GM18499 (cell line): ENCODE results near the gene GPC2.
"Not testable (repeated sequence)": the region's sequence is repeated elsewhere in the genome, so short reads cannot be mapped to it uniquely, and the experiment has no call there.

Experiments
- ATAC-seq: cut with Tn5 transposase; IDR thresholded peaks from one replicate; pipeline ENCODE4 v1.9.1; 2021; ENCODE audit warnings: moderate number of reproducible peaks; ENCODE audit not compliant: insufficient read depth, unreplicated experiment

The GPC2 gene

DNA sequence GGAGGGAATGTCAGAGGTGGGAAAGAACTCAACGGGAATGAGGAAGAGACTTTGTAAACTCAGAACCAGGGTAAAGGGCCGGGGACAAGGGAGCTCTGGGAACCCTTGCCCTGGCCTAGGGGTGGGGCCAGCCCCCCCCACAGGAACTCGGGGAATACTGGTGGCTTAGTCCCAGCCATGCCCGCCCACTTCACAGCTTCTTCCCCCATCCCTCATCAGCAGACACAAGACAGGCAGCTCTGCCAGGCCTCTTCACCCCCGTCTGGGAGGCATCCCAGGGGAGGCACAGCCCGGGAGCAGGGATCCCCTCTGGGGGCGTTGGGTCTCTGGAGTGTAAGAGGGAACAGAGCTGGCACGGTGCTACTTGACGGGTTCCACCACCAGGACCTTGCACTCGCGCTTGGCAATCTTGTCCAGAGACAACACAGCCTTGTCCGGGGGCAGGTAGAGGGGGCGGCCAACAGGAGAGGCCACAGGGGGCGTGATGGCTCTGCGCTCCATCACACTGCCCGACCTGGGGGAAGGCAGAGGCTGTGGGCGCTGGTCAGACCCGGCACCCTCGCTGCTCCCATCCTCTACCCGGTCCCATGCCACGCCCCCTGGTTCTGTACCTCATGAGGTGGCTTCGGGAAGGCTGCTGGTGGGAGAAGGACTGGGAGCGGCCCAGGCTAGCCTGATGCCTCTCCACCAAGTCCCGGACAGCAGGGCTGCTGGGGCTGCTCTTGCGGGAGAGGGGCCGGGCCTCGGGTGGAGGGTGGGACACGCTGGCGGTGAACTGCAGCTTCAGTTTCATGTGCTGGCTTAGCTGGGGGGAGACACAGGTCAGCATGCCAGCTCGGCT, 22.3 kb downstream of the GPC2 start:
- ATAC-seq = no peak

DNA sequence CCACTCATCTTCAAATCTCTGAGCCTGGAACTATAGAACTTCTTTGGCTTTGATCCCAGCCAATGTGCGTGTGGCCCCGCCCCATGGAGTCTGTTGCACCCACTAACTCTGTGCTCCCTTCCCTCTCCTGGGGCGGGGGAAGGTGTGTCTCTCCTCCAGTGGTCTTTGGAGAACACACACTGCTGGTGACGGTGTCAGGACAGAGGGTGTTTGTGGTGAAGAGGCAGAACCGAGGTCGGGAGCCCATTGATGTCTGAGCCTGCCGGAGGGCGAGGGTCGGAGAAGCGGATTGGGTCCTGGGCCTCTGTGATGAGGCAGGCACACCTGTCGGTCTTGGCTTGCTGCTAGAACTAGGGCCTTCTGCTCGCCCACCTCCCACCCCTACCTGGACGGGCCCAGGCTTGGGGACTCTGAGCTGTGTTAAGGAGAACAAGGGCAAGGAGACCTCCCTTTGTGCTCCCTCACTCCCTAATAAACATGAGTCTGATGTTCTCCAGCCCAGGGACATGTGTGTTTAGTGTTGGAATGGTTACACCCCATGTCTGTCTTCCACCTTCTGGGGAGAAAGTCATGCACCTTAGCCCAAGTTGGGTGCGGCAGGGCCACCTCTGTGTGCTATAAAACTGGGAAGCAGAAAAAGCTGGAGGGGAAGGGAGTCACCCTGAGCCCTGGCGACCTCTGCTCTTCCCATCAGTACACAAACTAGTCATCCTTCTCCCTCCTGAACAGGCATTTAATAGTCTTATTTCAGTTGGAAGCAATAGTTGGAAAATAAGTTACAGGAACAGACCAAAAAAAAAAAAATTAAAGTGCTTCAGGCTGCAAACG, 23.3 kb downstream of the GPC2 start:
- ATAC-seq = no peak

DNA sequence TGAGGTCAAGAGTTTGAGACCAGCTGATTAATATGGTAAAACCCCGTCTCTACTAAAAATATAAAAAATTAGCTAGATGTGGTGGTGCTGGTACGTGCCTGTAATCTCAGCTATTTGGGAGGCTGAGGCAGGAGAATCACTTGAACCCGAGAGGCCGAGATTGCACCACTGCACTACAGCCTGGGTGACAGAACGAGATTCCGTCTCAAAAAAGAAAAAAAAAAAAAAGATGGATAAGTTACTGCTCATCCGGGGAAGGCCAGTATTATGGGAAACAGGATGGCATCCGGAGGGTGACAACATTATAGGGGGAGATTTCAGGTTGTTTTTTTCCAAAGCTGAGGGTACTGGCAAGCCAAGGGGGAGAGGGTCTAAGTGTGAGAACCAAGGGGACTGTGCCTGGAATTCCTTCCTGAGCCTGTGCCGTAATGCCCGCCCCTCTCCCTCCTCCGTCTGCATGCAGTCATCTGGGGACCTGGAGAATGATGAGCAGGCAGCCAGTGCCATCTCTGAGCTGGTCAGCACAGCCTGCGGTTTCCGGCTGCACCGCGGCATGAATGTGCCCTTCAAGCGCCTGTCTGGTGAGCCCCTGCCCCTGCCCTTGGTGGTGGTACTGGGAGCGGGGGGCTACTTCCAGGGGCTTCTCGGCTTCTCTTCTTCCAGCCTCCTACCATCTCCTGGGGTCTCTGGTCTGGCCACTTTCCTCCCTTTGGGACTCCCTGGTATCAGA, 24.1 kb downstream of the GPC2 start:
- ATAC-seq = no peak

DNA sequence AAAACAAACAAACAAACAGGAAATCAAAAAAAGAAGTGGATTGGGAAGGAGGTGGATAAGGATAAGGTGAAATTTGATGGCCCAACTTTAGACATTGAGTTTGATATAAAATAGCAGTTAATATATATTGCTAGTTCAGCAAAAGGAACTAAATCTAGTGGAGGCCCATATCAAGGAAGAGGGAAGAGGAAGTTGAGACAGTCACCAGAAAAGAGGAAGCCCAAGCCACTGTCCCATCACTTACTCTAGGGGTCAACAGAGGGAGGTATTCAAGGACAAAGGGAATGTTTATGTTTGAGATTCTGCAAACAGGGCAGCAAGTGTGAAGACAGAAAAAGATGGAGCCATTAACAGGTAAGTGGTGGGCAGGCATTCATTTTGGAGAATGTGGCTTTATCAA, 24.8 kb downstream of the GPC2 start:
- no peak for ATAC-seq

DNA sequence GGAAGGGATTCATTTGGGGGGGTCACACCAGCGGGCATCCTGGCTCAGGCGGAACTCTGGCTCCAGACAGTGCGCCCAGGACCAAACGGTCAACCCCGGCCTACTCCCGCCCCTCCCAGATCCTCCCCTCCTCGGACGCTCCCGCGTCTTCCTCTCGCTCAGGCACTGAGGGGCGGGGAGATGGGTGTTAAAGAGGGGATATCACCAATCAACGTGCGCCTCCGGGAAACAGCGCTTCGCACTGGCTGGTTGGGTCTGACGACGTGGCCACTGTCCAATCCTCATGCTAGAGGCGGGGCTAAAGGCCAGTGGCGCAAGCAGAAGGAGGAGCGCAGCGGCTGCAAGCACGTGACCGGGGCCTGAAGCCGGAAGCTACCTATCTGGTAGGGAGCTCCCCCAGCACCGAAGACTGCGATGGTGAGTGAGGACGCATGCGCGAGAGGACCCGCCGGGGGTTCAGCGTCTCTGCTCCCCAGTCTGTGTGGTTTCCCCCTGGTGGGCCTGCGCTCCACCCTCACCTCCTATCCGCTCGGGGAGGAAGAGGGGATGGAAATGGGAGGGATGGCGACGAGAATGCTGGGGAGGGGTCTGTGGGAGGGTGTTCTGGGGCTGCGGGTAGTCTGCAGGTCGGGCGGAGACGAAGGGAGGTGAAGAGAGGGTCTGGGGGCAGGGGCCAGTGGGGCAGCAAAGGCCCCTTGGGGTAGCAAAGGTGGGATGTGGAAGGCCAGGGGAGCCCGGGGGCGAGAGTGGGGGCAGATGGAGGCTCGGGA, 28.4 kb downstream of the GPC2 start, which contains the start of gene LAMTOR4:
TSS of gene LAMTOR4 (plus strand) at position 360 of the 770 bp plus-strand sequence. CDS start at position 415, 55 bp downstream.
- peak; percentile 97 for ATAC-seq

DNA sequence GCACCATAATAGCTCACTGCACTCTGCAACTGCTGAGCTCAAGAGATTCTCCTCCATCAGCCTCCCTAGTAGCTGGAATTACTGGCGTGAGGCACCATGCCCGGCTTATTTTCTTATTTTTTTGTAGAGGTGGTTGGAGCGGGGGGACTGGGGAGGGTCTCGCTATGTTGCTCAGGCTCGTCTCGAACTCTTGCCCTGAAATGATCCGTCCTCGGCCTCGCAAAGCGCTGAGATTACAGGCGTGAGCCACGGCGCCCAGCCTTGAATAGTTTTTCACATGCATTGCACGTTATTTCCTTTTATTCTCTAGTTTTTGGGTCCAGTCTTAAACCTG, 29.0 kb downstream of the GPC2 start:
- ATAC-seq = no peak

DNA sequence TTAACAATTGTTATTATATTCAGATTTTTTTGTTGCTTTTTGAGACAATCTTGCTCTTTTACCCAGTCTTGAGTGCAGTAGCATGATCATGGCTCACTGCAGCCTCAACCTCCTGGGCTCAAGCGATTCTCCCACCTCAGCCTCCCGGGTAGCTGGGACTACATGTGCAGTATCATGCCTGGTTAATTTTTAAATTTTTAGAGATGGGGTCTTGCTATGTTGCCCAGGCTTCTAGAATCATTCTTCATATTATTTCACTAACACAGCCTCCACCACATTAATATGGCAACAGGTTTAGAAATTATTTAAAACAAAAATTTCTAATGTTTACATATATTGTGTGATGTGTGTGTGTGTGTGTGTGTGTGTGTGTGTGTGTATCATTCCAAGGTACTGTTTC, 29.9 kb downstream of the GPC2 start:
- ATAC-seq = no peak

DNA sequence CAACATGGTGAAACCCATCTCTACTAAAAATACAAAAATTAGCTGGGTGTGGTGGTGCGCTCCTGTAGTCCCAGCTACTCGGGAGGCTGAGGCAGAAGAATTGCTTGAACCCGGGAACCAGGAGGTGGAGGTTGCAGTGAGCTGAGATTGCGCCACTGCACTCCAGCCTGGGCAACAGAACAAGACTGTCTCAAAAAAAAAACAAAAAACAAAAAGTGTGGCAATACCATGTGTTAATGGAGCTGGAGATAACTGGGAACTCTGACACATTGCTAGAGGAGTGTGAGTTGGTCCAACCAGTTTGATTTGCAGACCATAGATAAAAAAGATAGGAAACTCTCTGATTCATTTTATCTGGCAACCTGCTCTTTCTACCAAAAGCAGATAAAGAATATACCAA, 30.8 kb downstream of the GPC2 start:
- ATAC-seq = not testable (repeated sequence)

DNA sequence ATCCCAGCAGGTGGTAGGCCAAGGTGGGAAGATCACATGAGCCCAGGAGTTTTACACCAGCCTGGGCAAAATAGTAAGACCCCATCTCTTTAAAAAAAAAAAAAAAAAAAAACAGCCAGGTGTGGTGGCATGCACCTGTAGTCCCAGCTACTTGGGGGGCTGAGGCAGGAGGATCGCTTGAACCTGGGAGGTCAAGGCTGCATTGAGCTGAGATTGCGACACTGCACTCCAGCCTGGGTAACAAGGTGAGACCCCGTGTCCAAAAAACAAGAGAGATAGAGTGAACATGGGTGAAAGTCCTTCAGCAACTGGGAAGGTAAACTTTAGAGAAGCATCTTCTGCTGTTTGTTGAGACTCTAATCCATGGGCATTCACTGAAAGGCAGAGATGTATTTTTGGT, 34.7 kb downstream of the GPC2 start:
- no peak for ATAC-seq

DNA sequence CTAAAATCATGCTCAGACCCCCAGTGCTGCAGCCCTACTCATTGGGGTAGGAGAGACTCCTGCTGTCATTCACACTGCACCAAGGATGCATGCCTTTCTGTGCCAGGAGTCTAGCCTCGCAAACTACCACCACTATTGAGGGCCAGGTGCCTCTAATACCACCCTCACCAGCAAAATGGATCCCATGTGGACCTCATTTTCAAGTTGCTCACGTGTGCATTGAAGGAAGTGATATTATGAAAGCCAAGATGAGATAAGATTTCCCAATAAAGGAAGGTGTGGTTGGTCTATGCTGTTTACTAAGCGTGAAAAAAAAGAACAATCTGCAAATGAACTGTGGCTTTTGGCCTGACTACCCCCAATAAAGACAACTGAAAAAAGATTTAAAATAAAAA, 35.6 kb downstream of the GPC2 start:
- ATAC-seq = no peak

DNA sequence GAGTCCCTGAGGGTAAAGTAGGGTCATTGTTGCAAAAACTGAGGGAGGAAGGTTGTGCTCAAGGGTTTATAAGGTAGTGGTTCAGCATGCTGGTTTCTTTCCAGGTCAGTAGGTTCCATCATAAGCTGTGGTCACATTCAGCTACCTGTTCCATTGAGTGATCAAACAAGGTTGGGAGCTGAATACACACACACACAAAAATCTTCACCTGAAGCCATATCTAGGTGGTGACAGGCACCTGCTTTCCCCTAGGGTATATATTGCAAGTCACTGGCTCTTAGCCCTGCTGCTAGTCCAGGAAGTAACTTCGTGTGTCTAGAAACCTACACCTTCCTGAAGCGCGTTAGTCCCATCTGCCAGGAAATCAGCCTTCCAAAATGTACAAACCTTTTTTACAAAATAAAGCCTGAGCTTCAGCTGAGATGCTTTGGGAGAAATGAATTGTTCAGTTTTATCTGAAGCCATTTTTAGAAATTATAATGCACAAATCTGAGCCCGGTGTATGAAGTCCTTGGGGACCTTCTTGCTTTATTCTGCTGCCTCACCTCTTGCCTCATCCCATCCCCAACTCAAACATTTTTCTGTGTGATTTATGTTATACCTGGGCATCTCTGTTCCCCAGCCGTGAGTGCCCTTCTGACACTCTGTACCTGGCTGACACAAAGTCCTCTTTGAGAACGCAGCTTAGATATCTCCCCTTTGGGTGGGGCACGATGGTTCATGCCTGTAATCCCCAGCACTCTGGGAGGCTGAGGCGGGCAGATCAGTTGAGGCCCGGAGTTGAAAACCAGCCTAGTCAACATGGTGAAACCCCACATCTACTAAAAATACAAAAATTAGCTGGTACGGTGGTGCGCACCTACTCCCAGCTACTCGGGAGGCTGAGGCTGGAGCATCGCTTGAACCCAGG, 39.1 kb downstream of the GPC2 start:
- ATAC-seq = no peak

DNA sequence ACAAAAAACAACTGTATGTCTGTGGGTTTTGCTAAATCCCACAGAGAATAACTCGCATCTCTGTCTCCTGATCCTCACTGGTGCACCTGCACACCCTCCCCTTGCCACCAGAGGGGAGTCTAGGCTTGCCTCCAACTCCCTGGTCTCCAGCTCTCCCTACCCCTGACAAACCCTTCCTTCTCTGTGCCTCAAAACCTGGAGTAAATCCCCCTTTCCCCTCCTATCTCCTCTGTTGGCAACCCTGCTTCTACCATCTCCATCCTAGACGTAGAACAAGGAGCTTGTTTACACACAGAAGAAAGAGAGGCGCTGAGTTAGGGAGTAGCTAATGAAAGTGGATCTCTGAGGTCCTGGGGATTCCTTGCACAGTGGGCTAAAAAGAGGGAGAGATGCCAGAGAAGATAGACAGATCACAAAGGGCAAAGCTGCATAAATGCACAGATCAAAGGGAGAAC, 44.5 kb downstream of the GPC2 start:
- ATAC-seq = no peak

DNA sequence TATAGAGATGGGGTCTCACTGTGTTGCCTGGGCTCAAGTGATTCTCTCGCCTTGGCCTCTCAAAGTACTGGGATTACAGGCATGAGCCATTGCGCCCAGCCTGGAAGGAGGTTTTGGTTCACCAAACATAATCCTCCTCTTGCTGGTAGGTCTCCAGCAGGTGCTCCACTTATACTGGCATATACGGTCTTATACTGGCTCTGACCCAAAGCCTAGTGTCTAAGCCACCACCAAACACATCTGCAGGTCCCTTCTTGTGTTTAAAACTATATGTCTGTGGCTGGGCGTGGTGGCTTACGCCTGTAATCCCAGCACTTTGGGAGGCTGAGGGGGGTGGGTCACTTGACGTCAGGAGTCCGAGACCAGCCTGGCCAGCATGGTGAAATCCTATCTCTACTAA, 45.1 kb downstream of the GPC2 start:
- ATAC-seq = no peak

DNA sequence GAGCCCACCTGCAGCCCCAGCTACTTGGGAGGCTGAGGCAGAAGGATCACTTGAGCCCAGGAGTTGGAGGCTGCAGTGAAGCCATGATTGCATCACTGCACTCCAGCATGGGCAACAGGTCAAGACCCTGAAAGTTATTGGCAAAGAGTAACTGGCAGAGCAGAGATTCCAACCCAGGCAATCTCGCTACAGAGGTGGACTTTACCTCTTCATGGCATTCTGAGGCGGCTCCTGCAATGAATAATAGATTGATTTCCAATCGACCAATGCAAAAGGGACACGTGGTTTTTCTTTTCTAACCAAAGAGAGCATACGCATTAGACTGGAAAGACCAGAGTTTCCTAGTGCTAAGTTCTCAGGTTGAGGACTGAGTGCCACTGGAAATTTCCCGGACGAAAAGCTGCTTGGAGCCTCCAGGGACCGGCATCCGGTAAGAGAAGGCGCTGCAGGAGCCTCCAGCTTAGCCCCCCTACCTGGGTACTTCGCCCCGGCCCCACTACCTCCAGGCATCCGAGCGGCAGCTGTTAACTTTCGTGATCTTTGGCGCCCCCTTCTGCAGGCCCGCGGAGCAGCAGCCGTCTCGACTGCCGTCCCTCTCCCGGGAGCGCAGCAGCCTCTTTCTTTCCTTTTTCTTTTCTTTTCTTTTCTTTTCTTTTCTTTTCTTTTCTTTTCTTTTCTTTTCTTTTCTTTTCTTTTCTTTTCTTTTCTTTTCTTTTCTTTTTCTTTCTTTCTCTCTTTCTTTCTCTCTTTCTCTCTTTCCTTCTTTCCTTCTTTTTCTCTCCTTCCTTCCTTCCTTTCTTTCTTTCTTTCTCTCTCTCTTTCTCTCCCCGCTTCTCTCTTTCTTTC, 46.4 kb downstream of the GPC2 start:
- no peak for ATAC-seq

DNA sequence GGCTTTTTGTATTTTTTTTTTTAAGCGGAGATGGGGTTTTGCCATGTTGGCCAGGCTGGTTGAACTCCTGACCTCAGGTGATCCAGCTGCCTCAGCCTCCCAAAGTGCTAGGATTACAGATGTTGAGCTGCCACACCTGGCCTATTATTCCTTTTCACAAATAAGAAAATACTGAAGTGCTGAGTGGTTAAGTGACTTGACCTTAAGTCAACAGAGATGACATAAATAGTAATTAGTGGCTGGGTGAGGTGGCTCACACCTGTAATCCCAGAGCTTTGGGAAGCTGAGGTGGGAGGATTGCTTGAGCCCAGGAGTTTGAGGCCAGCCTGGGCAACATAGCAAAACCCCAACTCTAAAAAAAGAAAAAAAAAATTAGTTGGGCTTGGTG, 47.0 kb downstream of the GPC2 start:
- ATAC-seq = not testable (repeated sequence)

DNA sequence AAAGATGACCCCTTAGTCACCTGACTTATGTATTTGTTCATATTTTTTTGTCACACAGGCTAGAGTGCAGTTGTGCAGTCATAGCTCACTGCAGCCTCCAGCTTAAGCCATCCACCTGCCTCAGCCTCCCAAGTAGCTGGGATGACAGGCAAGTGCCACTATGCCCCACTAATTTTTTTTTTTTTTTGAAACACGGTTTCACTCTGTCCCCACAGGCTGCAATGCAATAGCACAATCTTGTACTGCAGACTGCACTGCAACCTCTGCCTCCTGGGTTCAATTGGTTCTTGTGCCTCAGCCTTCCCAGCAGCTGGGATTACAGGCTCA, 48.6 kb downstream of the GPC2 start:
- no peak for ATAC-seq

DNA sequence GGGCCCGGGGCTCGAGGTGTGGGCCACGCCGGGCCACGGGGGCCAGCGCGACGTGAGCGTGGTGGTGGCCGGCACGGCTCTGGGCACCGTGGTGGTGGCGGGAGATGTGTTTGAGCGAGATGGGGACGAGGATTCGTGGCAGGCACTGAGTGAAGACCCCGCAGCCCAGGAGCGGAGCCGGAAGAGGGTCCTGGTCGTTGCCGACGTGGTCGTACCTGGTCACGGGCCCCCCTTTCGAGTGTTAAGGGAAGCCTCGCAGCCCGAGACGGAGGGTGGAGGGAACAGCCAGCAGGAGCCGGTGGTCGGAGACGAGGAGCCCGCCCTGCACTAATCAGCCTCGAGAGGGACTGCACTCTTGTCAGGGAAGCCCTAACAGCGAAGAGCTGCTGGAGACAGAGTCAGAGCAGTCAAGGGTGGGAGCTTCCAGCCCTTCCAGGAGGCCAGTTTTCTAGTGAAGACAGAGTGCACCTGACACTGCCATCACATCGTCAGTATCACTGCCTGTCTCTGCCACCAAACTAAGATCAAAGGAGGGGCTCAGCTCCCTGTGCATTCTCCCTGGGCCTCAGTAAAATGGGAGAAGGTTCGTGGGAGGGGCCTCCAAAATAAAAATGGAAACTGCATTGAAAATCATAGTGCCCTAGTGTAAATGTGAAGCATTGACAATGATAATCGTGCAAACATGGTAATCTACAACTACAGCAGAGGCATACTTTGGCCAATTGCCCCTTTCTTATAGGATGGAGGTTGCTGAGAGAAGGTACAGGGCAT, 49.1 kb downstream of the GPC2 start:
- no peak for ATAC-seq
